ENCODE data around the gene FARP1.
A peak's percentile ranks its signal among the peaks of the same experiment; 100 is the strongest.

Gene FARP1
- total RNA-seq: 4.2 to 45.5 (median 23.0) reads per million in 17 experiments

GRCh38 chr13:98142380-98143156, at the start of gene FARP1:
TSS of gene FARP1 (plus strand) at chr13:98143094. CDS start at chr13:98213243, 70,149 bp downstream.
- DNase-seq: peak; percentile 54 to 77 (median 56)

DNA sequence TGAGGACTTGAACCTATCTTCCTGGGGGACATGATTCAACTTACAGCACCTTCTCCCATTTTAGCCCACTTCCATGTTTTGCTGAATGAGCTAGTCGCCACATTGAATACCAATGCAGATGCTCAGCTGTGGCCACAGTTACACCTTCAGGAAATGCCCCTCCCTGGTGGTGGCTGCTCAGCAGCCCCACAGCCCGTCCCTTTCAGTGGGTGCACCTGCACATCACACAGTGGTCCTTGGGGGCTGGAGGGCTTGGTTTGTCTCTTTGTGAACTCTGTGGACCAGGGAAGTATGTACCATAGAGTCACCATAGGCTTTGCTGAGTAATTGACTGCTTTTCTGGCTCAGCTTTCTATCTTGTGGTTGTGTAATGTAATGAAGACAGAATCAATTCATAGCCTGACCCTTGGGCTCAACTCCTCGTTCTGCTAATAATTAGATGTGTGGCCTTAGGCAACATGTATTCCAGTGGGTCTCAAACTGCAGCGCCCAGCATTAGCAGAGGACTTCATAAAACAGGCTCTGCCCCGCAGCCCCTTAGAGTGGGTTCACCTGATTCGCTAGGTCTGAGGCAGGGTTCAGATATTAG, 48.1 kb upstream of the FARP1 start:
- DNase-seq: no peak

DNA sequence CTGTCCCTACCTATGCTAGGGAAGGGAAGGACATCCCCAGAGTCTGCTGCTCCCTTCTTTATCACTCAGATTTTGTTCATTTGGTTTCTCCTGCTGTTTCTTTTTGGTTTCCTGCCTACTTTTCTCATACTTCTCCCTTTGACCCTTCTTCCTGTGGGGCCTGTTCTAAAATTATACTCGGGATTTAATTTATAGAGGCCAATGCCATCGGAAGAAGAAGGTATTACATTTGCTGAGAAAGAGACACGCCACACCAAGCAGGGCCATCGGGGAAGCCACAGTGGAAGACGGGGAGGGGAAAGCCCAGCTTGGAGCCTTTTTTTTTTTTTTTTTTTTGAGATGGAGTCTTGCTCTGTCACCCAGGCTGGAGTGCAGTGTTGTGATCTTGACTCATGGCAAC, 46.8 kb upstream of the FARP1 start:
- DNase-seq: no peak

- no peak for DNase-seq
Measured at GRCh38 chr13:98097749-98098148, 45.1 kb upstream of the FARP1 start.

- DNase-seq: no peak
Measured at GRCh38 chr13:98098516-98098915, 44.4 kb upstream of the FARP1 start.

DNA sequence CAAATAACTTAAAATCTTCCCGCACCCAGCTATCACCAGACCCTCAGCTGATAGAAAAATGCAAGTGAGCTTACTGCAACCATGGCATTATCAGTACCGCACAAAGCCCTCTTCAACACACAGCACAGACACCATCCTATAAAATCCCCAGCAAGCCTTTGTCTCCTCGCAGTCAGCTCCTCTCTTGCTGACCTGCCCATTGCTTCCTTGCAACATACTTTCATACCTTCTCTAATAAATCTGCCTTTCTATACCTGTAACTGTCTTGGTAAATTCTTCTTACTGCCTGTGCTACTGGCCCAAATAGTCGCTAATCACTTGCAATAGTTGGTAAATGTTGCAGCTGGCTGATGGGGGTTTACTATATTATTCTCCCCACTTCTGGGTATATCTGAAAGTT, 43.3 kb upstream of the FARP1 start:
- DNase-seq: no peak

DNA sequence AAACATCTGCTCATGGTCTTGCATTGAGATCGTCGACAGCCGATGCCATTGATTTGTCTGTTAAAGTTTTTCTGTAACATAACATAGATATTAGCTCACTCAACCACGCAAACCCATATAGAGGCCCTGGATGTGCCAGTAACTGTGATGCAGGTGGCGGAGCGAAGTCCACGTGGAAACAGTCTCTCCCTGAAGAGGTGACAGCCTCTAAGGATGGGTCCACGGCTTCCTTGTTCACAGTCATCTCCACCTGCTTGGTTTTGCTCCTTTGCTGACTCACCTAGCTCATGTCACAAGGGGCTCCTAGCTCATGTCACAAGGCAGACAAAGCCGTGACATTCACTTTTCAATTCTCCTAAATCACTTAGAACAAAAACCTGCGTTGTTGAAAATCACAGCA, 42.4 kb upstream of the FARP1 start:
- no peak for DNase-seq

DNA sequence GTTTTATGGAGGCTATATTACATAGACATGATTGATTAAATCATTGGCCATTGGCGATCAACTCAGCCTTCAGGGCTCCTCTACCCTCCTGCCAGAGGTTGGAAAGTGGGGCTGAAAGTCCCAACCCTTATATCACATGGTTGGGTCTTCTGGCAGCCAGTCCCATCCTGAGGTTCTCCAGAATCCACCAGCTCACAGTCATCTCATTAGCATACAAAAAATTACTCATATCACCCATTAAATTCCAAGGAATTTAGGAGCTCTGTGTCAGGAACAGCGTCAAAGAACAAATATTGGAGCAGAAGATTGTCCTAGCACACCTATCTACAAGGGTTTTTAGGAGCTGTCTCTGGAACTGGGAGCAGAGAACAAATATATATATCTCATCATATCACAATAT, 39.4 kb upstream of the FARP1 start:
- DNase-seq: no peak

DNA sequence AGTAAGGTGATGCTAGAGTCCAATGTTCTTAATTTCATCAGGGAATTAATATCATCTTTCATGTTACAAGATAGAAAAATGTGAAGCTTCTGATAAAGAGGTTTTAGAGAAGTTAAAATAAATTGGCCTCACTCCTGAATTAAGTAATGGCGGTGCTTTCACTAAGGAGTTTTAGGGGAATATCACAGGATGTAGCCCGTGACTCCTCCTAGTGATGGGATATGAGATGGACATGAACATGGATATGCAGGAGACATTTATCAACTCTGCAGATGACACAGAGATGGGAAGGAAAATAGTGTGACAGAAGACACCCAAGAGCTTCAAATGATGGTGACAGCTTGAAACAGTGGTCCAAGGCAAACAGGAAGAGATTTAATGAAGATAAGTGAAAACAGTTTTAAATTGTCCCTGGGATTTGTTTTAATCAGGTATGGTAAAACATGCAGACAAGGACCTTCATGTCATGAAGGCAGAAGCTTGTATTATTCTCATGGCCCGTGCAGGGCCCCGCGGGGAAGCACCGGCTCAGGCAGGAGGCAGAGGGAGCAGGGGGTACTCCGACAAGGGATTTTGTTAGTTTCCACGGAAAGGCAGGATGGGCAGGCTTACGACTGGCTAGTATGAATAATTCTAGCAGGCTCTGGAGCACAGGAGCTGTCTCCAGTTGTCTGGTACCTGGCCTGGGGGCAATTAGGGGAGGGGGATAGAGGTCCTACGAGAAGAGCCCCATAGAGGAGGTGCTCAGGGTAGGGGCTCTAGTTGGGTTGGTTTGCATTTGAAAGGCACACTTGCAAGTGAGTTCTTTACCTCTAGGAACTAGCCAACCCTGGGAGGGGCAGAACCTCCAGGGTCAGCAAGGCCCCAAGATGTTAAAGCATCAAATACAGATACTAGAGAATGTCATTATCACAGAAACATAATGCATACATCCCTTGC, 38.7 kb upstream of the FARP1 start:
- DNase-seq: no peak

DNA sequence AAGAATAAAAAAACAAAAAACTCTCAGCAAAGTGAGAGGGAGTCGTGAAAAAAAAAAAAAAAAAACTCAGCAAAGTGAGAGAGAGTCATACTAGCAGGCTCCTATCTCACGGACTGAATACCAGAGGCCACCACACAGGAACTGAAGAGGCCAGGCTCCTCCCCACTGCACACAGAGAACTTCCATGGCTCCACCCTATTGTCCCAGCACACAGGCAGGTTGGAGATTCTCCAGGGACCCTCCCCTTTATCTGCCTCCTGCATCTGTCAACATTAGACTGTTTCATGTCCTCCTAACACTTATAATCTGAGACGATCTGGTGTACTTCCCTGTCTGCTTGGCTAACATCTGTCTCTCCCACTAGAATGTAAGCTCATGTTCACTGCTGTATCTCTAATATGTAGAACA, 37.0 kb upstream of the FARP1 start:
- no peak for DNase-seq

- DNase-seq: no peak
Measured at GRCh38 chr13:98108341-98108740, 34.6 kb upstream of the FARP1 start.

GRCh38 chr13:98109226-98109853, 33.6 kb upstream of the FARP1 start:
- no peak for DNase-seq

DNA sequence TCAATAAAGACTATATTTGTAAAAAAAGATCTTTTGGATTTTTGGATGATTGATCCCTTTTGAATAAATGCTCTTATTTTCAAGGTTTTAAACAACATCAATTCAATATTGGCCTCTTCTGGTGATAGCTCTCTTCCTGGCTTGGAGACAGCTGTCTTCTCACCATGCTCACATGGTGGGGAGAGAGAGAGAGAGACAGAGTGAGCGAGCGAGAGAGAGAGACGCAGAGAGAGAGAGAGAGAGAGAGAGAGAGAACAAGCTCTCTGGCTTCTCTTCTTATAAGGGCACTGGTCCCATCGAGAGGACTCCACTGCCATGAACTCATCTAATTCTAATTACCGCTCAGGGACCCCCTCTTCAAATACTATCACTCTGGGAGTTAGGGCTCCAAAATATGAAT, 32.1 kb upstream of the FARP1 start:
- DNase-seq: no peak

- DNase-seq: no peak
Measured at GRCh38 chr13:98111168-98112098, 31.5 kb upstream of the FARP1 start.

GRCh38 chr13:98112456-98112855, 30.4 kb upstream of the FARP1 start:
- no peak for DNase-seq

- DNase-seq: no peak
Measured at GRCh38 chr13:98118865-98119264, 24.0 kb upstream of the FARP1 start.

GRCh38 chr13:98123176-98123575, 19.7 kb upstream of the FARP1 start:
- no peak for DNase-seq

- DNase-seq: no peak
Measured at GRCh38 chr13:98129059-98129746, 13.7 kb upstream of the FARP1 start.

- peak; percentile 41 to 75 (median 58) for DNase-seq
Measured at GRCh38 chr13:98133946-98134345, 8.9 kb upstream of the FARP1 start.

DNA sequence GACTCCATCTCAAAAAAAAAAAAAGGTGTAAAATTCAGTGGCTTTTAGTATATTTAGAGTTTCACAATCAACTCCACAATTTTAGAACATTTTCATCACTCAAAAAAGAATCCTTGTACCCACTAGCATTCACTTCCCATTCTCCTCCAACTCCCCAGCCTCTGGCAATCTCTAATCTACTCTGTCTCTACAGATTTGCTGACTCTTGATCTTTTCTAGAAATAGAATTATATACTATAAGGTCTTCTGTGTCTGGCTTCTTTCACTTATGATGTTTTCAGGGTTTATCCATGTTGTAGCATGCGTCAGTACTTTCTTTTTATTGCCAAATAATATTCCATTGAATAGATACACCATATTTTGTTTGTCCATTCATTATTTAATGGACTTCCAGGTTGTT, 8.0 kb upstream of the FARP1 start:
- DNase-seq: no peak

DNA sequence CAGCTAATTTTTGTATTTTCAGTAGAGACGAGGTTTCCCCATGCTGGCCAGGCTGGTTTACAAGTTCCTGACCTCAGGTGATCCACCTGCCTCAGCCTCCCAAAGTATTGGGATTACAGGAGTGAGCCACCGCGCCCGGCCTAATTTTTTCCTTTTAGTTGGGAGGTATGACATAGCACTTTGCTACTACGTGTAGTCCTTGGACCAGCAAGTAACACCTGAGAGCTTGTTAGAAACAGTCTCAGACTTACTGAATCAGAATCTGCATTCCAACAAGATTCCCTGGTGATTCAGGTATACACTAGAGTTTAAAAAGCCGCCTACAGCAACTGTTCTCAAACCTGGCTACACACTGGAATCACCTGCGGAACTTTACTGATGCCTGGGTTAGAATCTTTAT, 1.8 kb upstream of the FARP1 start:
- DNase-seq: no peak

Measured in suppressor macrophage (primary cell).